Loucy (cell line): ENCODE data around the gene TRUB1.

ENCODE experiments used
- EZH2phosphoT487 ChIP-seq: fragments of 200-600 bp; IDR thresholded peaks from 2 replicates; pipeline ENCODE4 v1.6.1; 2018; ENCODE audit warnings: antibody characterized with exemption, mild to moderate bottlenecking, moderate library complexity, borderline replicate concordance
- TF ChIP-seq, protein P1 (sequence below): fragments of 200-600 bp; sonication (generic); conservative IDR thresholded peaks from 2 replicates; pipeline ENCODE4 v1.5.1; 2014; ENCODE audit warnings: mild to moderate bottlenecking, antibody characterized with exemption, low read length

GRCh38 chr10:114995468-114996247 is 57.7 kb downstream of the TRUB1 start:
- TF ChIP-seq, protein P1, sequence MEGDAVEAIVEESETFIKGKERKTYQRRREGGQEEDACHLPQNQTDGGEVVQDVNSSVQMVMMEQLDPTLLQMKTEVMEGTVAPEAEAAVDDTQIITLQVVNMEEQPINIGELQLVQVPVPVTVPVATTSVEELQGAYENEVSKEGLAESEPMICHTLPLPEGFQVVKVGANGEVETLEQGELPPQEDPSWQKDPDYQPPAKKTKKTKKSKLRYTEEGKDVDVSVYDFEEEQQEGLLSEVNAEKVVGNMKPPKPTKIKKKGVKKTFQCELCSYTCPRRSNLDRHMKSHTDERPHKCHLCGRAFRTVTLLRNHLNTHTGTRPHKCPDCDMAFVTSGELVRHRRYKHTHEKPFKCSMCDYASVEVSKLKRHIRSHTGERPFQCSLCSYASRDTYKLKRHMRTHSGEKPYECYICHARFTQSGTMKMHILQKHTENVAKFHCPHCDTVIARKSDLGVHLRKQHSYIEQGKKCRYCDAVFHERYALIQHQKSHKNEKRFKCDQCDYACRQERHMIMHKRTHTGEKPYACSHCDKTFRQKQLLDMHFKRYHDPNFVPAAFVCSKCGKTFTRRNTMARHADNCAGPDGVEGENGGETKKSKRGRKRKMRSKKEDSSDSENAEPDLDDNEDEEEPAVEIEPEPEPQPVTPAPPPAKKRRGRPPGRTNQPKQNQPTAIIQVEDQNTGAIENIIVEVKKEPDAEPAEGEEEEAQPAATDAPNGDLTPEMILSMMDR: no peak
- no peak for TF ChIP-seq EZH2phosphoT487
